ENCODE data around the gene SMG9.

DNA sequence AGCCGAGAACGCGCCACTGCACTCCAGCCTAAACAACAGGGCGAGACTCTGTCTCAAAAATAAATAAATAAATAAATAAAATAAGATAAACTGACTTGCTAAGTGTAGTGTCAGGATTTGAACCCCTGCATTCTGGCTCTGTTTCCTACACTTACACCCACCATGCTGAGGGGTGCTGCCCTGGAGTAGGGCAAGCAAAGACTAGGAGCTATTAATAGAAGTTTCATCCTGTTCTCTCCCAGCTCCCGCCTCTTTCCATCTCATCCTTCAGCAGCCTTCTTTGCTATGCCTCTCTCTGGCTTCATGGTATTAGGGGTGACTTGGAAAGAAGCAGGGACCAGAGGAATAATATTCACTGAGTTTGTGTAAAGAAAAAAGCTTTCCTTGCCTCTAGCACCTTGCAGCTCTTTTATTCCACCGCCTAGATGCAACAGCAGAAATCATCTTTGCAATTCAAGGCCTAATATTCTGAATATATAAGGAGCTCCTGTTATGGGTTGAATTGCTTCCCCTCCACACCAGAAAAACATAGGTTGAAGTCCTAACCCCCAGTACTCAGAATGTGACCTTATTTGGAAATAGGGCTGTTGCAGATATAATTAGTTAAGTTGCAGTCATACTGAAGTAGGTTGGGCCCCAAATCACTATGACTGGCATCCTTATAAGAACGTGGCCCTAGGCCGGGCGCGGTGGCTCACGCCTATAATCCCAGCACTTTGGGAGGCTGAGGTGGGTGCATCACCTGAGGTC lies 76.1 kb downstream of the SMG9 start:
- TF ChIP-seq CTCF (conservative IDR thresholded peaks at IDR 0.05 in 1 of 2, IDR thresholded peaks at IDR 0.05 in 1 of 2; ENCODE audit: low read depth in 1 of 2, low read length in 2 of 2): no peak
- TF ChIP-seq EZH2 (IDR thresholded peaks at IDR 0.05; ENCODE audit: low read length, missing control alignments): no peak

Measured in fibroblast of lung (primary cell).